GM21515 (cell line): ENCODE data around the gene DBT.
"Not testable (repeated sequence)": the region's sequence is repeated elsewhere in the genome, so short reads cannot be mapped to it uniquely, and the experiment has no call there.

Experiments
- ATAC-seq: cut with Tn5 transposase; IDR thresholded peaks from one replicate; pipeline ENCODE4 v1.9.1; 2021; ENCODE audit not compliant: unreplicated experiment

DBT gene

DNA sequence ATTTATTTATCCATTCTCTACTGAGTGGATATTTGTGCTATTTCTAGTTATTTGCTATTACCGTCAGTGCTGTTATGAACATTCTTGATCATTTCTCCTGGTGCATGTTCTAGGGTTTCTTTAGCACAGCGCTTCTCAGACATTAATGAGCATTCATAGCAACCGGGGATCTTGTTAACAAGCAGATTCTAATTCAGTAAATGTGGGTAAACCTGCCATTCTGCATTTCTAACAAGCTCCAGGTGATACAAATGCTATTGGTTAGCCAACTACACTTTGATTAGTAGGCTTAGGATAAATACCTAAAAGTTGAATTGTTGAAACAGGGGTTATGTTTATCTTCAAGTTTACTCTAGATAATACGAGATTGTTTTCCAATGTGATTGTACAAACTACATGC is 3.3 kb upstream of the DBT start:
- no peak for ATAC-seq

DNA sequence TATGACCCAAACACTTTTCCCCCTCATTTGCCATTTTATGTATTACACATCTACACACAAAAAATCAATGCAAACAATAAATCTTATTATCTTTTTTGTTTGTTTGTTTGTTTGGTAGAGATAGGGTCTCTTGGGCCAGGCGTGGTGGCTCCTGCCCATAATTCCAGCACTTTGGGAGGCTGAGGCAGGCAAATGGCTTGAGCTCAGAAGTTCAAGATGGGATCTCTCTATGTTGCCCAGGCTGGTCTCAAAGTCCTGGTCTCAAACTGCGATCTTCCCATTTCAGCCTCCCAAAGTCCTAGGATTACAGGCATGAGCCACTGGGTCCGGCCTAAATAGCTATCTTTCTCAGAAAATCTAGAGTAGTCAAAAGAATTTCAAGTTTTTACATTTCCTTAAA is 1.2 kb upstream of the DBT start:
- no peak for ATAC-seq

DNA sequence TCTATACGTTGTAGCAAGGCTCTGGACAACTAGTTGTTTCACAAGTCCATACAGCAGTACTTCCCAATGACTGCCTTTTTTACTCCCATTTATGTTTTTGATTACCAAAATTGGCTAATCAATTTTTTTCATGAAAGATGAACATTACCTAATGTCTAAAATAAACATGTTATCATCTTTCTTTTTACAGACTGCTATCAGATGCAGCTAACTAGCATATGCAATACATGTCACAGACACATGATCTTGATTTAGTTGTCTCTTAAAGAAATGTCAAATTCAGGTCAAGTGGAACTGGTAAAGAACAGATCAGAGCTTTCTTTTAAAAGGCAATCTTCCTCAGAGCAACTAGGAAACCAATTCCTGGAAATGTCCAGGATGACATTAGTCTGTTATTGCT is 630 bp upstream of the DBT start:
- ATAC-seq: no peak

DNA sequence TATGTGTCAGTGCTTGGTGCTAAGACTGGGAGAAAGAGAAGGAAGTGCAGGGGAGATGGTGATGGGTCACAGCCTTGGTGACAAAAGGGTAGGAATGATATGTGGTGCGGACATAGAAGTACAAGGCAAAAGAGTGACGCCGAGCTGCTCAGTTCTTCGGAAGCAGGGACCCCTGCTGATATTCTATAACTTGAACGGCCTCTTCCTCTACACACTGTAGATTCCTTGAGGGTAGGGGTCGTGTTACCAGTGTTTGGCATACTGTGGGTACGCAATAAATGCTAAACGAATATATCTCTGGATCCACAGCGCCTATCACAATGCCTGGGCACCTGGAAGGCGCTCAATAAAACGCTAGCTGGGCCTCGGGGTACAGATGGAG is 488 bp downstream of the DBT start:
- no peak for ATAC-seq

DNA sequence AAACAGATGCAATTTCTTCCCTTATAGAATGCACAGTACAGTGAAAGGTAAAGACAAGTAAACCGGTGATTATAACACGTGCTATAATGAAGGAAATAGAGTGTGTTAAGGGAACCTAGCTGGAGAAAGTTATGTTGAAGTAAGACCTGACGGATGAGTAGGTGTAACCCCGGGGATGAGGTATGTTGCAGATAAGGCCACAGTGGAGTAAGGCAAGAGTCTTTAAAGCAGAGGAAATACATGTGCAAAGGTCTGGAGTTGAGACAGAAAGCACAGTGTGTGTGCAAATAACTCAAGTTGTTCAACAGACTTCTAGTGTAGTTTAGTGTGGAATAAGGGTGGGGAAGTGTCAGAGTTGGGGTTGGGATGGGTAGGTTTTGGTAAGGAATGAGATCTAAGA is 2.9 kb downstream of the DBT start:
- ATAC-seq: no peak

DNA sequence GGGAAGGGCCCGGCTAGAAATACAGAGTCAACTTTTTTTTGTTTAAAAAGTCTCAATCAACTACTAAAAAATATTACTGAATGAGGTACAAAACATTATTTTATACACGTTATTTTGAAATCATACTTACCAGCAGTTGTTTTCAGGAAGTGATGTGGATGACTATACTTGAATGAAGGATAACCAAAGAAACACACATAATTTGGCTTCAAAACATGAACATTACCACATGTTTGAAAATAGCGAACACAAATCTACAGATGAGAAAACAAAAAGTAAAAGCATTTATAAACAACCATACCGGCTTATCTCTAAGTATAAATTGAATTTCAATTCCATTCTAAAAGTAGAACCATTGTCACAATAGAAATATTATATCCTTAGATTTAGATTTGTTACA is 9.0 kb downstream of the DBT start:
- no peak for ATAC-seq

DNA sequence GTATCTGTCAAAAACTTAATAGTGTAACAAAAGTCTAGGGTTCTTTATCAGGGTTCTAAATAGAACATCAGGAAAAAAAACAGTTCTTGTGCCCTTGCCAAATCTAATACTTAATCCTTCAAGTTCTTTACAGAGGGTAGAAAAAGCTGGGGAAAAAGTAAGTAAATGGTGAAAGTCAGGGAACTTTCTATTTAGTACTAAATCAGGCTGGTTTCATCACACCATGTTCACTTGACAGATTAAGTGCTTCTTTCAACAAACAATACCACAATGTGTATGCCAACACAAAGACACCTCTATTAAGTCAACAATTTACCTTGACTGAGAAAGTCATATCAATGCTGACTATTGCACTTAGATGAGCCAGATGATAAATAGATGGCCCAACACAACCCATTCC is 9.7 kb downstream of the DBT start:
- ATAC-seq: no peak

DNA sequence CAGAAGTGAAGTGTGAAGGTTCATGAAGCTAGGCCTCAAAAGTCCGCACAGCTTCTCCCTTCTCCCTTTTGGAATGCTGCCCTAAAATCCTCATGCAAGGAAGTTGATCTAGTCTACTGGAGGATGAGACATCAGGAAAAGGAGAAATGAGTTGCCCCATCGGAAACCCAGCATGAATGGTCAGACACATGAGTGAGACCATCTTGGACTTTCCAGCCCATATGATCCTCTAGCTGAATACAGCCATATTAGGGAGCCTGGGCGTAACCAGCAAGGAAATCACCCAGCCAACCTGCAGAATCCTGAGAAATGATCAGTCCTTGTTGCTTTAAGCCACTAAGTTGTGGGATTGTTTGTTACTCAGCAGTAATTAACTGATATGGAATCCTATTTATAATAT is 12.5 kb downstream of the DBT start:
- no peak for ATAC-seq

DNA sequence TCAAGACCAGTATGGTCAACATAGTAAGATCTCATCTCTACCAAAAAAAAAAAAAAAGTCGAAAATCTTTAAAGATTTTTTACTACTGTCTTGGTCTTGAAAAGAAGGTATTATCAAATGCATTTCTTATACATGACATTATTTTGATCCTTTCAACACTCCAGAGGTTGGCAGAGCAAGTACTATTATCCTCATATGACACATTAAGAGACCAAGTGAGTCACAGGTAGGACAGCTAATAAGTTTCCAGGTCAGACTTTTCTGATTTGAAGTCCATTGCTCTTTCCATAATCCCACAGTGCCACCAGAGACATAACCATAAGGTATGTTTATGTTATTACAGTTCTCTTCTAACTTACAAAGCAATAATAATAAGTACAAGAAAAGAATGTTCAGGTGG is 15.2 kb downstream of the DBT start:
- ATAC-seq: no peak

DNA sequence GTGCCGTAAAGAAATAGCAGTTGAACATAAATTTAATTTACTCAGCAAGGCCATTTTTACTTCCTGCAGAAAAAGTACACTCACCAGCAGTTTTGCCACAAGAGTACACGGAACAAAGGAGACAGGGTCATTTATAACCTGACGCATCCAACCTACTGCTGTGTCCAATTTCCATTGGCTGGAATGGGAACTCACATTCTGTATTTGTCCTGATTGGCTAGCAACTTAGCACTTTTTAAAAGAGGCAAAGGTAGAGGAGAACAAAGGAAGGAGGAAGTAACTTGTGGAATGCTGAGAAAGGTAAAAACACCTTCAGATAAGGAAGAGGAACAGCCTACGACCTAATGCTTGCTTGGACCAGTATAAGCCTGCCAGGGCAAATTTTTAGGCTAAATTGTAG is 16.1 kb downstream of the DBT start:
- not testable (repeated sequence) for ATAC-seq

DNA sequence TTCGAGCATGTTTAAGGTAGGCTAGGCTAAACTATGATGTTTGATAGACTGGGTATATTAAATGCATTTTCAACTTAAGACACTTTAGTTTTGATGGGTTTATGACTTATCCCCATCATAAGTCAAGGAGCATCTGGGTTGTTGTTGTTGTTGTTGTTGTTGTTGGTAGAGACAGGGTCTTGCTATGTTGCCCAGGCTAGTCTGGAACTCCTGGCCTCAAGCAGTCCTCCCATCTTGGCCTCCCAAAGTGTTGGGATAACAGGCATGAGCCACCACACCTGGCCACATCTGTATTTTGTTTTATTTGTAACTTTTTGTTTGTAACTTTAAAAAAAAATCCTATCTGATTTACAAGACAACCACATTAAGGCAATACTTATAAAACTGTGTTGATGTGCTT is 17.5 kb downstream of the DBT start:
- ATAC-seq: no peak

DNA sequence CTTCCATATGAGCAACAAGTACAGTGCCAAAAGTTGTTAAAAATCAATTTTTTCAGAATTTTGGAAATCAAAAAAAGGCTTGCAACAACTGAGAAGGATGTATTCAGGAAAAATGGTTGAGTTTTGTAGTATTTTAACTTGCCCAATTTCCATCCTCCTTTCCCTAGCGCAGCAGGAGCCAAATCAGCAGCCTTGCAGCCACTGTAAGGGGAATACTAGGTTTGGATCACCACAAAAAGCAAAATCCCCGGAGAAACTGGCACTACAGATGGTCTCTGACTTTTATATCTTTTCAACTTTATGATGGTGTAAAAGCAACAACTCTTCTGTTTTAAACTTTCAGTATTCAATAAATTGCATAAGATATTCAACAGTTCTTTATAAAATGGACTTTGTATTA is 17.9 kb downstream of the DBT start:
- ATAC-seq: no peak

DNA sequence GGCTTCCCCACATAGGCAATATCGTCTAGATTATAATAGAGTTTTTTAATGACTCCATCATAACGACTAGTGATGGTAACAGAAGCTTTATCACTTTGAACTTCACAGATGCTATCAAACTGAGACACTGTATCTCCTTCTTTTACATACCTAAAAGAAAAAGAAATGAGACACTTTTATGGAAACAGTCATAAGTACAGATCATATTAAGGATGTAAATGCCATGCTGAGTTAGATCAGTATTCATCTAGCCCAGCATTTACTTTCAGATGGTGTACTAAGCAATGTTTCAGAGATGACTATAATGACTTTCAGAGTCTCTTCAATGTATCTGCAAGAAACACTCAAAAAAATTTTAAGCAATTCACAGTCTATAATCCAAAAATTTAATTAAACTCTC is 18.9 kb downstream of the DBT start:
- ATAC-seq: no peak

DNA sequence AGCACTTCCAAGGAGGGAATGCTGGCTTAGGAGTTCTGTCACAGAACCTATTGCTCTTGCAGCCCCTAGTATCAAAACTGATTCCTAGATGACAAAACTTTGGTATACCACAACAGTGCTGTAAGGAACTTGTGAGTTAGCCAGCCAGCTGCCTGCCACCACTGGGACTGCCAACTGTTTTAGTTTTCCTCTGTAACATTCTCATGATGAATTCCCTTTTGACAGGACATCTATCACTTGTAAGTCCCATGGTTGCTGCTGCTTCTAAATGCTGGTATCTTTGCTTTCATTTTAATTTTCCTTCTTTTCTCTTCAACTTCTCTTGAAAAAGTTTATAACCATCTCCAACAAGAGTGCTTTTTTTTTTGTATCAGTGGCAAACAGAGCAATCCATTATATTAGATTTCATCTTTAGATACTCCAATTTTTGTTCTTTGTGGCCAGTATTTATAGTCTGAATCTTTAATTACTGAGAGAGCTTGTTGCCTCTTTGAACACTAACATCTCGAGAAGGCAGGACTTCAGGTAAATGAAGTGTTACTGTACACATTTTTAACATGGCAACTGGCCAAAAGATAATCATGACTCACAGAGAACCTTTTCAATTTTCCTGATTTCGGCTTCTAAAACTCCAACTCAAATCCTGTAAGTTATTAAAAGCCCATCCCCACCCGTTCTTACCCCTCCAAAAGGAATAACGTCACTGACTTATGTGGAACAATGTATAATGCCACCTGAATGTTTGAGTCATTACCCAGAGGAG is 19.8 kb downstream of the DBT start:
- ATAC-seq: no peak

DNA sequence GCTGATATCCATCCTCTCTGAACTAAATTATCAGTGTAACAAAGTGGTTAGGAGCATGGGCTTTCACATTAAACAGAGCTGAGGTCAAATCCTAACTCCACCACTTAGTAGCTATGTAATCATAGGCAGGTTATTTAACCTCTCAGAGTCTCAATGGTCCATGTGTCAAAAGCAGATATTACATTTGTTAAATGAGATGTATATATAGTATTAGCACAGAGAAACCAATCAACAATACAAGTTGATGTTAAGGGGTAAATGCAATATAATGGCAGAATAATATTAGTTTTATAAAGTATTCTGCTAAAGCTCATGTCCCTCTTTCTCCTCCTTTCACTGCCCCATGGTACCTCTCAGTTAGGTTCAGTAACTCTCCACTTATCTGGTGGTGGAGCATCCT is 27.2 kb downstream of the DBT start:
- no peak for ATAC-seq

DNA sequence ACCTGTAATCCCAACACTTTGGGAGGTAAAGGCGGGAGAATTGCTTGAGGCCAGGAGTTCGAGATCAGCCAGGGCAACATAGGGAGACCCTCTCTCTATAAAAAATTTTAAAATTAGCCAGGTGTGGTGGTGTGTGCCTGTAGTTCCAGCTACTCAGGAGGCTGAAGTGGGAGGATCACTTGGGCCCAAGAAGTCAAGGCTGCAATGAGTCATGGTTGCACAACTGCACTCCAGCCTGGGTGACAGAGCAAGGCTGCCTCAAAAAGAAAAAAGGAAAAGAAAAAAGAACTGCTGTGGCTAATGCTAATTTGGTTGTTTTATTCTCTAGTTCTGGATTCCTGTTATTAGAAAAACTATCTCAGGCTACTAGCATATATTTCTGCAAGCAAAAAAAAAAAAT is 29.8 kb downstream of the DBT start:
- no peak for ATAC-seq

DNA sequence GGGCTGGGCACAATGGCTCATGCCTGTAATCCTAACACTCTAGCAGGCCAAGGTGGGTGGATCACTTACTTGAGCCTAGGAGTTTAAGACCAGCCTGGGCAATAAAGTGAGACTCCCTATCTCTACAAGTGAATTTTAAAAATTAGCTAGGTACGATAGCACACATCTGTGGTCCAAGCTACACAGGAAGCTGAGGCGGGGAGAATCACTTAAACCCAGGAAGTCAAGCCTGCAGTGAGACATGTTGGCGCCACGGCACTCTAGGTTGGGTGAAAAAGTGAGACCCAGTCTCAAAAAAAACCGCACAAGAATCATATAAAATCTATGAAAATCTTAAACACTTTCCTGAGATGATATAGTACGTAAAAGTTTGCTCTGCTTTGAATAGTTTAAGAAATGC is 30.2 kb downstream of the DBT start:
- ATAC-seq: no peak

DNA sequence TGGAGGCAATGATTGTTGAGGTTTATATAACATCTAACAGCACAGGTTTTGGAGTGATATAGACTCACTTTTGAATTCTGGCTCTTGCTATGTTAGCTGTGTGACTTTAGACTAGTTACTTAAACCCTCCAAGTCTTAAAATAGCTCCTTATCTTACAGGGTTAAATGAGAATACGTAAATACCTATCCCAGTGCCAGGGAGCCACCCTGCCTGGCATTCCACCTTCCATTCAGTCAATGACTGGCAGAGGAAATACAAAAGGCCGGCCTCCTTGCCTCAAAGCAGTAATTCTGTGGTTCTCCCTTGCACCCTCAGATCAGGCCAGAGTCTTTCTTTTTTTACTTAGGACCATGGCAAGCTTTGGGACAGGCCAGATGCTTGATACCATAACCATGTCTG is 31.8 kb downstream of the DBT start:
- ATAC-seq: no peak

DNA sequence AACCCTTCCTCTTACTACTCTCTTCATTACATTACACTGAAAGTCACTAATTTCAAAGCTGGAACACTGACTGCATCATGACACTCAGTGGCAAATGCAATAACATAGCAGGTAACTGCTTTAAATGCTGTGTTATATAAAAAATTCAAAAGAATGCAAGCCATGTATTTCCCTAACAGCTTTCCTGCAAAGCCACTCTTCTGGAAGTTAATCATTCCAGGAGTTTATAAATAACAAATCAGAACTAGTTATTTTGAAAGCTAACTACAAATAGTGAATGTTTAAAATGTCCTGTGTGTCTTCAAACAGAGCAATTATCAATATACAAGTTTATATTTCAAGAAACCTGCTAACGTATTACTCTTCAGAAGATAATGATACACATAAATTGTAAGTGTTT is 34.5 kb downstream of the DBT start:
- ATAC-seq: no peak

DNA sequence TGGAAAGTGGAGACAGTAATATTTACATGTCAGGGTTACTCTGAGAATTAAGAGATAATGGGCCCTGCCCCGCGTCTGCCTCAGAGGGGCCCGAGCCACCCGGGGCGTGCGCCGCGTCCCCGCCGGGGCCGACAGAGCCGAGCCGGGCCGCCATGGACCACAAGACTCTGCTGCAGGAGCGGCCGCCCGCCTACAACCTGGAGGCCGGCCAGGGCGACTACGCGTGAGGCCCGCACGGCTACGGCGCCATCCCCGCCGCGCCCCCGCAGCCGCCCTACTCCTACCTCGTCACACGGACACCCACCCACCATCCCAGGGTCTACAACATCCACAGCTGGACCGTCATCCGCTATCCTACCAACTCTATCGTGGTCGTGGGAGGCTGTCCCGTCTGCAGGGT is 36.5 kb downstream of the DBT start:
- ATAC-seq: no peak

DNA sequence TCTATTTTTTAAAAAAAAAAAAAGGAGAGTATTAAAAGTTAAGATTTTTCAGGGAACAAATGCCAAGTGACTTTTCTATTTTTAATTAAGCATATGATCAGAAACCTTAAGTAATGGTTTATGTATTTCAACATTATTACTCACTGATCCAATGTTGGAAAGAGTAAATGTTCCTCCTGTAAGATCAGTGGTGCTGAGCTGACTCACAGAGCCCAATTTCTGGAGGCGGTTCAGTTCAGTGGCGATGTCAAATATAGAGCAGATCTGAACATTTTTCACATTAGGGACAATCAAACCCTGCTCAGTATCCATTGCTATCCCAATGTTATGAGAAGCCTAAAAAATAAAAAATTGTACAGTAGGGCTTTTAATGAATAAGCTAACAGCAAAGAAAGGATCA is 43.3 kb downstream of the DBT start:
- ATAC-seq: no peak

DNA sequence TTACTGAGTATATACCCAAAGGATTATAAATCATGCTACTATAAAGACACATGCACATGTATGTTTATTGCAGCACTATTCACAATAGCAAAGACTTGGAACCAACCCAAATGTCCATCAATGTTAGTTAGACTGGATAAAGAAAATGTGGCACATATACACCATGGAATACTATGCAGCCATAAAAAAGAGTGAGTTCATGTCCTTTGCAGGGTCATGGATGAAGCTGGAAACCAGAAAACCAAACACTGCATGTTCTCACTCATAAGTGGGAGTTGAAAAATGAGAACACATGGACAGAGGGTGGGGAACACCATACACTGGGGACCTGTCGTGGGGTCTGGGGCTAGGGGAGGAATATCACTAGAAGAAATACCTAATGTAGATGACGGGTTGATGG is 44.0 kb downstream of the DBT start:
- not testable (repeated sequence) for ATAC-seq

DNA sequence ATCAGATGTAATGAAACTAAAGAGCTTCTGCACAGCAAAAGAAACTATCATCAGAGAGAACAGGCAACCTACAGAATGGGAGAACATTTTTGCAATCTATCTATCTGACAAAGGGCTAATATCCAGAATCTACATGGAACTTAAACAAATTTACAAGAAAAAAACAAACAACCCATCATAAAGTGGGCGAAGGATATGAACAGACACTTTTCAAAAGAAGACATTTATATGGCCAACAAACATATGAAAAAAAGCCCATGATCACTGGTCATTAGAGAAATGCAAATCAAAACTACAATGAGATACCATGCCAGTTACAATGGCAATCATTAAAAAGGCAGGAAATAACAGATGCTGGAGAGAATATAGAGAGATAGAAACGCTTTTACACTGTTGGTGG is 44.5 kb downstream of the DBT start:
- not testable (repeated sequence) for ATAC-seq

DNA sequence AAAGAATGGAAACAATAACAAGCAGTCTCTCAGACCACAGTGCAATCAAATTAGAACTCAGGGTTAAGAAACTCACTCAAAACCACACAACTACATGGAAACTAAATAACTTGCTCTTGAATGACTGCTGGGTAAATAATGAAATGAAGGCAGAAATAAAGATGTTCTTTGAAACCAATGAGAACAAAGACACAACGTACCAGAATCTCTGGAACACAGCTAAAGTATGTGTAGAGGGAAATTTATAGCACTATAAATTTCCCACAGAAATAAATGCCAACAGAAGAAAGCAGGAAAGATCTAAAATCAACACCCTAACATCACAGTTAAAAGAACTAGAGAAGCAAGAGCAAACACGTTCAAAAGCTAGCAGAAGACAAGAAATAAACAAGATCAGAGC is 46.9 kb downstream of the DBT start:
- not testable (repeated sequence) for ATAC-seq
